H9 (cell line): ENCODE results near the gene FUT2. TPM values are rescaled to one million over a fixed set of nuclear protein-coding genes. Genes with fewer than 3 reads are reported as not detected.

Experiments
- DNase-seq: peaks from one replicate; pipeline ENCODE4 v3.0.0-alpha.2; 2017
- H2AFZ ChIP-seq: one replicate; pipeline ENCODE4 v1.6.1; 2013; ENCODE audit warnings: mild to moderate bottlenecking, low read length, control low read depth, moderate library complexity
- H2AK5ac ChIP-seq: 2 replicates; pipeline ENCODE4 v1.6.1; 2013; ENCODE audit warnings: low read length, control low read depth, mixed read lengths; ENCODE audit not compliant: insufficient read length
- H2BK120ac ChIP-seq: one replicate; pipeline ENCODE4 v1.6.1; 2013; ENCODE audit warnings: low read depth, mild to moderate bottlenecking, low read length, control low read depth, inconsistent platforms; ENCODE audit not compliant: poor library complexity, severe bottlenecking
- H2BK12ac ChIP-seq: 2 replicates; pipeline ENCODE4 v1.6.1; 2013; ENCODE audit warnings: low read length, control low read depth, mixed read lengths, low read depth; ENCODE audit not compliant: insufficient read length
- H2BK15ac ChIP-seq: 2 replicates; pipeline ENCODE4 v1.6.1; 2013; ENCODE audit warnings: low read depth, low read length, control low read depth
- H2BK20ac ChIP-seq: one replicate; pipeline ENCODE4 v1.6.1; 2013; ENCODE audit warnings: low read depth, mild to moderate bottlenecking, low read length, control low read depth, inconsistent platforms; ENCODE audit not compliant: poor library complexity, severe bottlenecking
- H2BK5ac ChIP-seq: 2 replicates; pipeline ENCODE4 v1.6.1; 2013; ENCODE audit warnings: low read length, control low read depth, mixed read lengths; ENCODE audit not compliant: insufficient read length
- H3K14ac ChIP-seq: 2 replicates; pipeline ENCODE4 v1.6.1; 2013; ENCODE audit warnings: low read length, control low read depth; ENCODE audit not compliant: insufficient read depth
- H3K18ac ChIP-seq: 2 replicates; pipeline ENCODE4 v1.6.1; 2013; ENCODE audit warnings: low read depth, mild to moderate bottlenecking, mixed read lengths, low read length, control low read depth; ENCODE audit not compliant: insufficient read length
- H3K23ac ChIP-seq: 2 replicates; pipeline ENCODE4 v1.6.1; 2013; ENCODE audit warnings: low read length, control low read depth, mixed read lengths, low read depth; ENCODE audit not compliant: insufficient read length
- H3K23me2 ChIP-seq: 2 replicates; pipeline ENCODE4 v1.6.1; 2013; ENCODE audit warnings: low read depth, mild to moderate bottlenecking, mixed read lengths, low read length, control low read depth; ENCODE audit not compliant: insufficient read length, poor library complexity, severe bottlenecking
- H3K27ac ChIP-seq: 2 replicates; pipeline ENCODE4 v1.5.1; 2013; ENCODE audit warnings: low read length, control low read depth, mixed read lengths, low read depth; ENCODE audit not compliant: insufficient read length
- H3K27me3 ChIP-seq: 2 replicates; pipeline ENCODE4 v1.6.1; 2013; ENCODE audit warnings: low read length, control low read depth, inconsistent platforms; ENCODE audit not compliant: insufficient read depth
- H3K4ac ChIP-seq: 2 replicates; pipeline ENCODE4 v1.6.1; 2013; ENCODE audit warnings: low read depth, mild to moderate bottlenecking, control low read depth, inconsistent platforms, low read length, moderate library complexity
- H3K4me1 ChIP-seq: 2 replicates; pipeline ENCODE4 v1.6.1; 2013; ENCODE audit warnings: low read length, control low read depth, inconsistent platforms; ENCODE audit not compliant: insufficient read depth
- H3K4me2 ChIP-seq: 2 replicates; pipeline ENCODE4 v1.6.1; 2013; ENCODE audit warnings: low read length, control low read depth, mixed read lengths; ENCODE audit not compliant: insufficient read length, insufficient read depth
- H3K56ac ChIP-seq: 2 replicates; pipeline ENCODE4 v1.6.1; 2013; ENCODE audit warnings: low read depth, mild to moderate bottlenecking, mixed read lengths, low read length, control low read depth; ENCODE audit not compliant: insufficient read length
- H3K79me1 ChIP-seq: 2 replicates; pipeline ENCODE4 v1.6.1; 2013; ENCODE audit warnings: low read depth, mild to moderate bottlenecking, moderate library complexity, low read length, control low read depth, inconsistent platforms; ENCODE audit not compliant: insufficient read depth, poor library complexity, severe bottlenecking
- H3K79me2 ChIP-seq: 2 replicates; pipeline ENCODE4 v1.6.1; 2013; ENCODE audit warnings: low read length, control low read depth, inconsistent platforms; ENCODE audit not compliant: insufficient read depth
- H3K9ac ChIP-seq: 2 replicates; pipeline ENCODE4 v1.6.1; 2013; ENCODE audit warnings: low read length, control low read depth, mixed read lengths; ENCODE audit not compliant: insufficient read length; ENCODE audit errors: extremely low read depth
- H3K9me3 ChIP-seq: one replicate; pipeline ENCODE4 v1.6.1; 2013; ENCODE audit warnings: low read depth, low read length, inconsistent platforms; ENCODE audit not compliant: control insufficient read depth
- H3T11ph ChIP-seq: one replicate; pipeline ENCODE4 v1.6.1; 2013; ENCODE audit warnings: mild to moderate bottlenecking, low read length, control low read depth, inconsistent platforms
- H4K20me1 ChIP-seq: one replicate; pipeline ENCODE4 v1.6.1; 2013; ENCODE audit not compliant: control insufficient read depth, insufficient read length, insufficient read depth
- H4K5ac ChIP-seq: 2 replicates; pipeline ENCODE4 v1.6.1; 2013; ENCODE audit warnings: low read depth, mild to moderate bottlenecking, mixed read lengths, low read length, control low read depth; ENCODE audit not compliant: insufficient read length
- H4K8ac ChIP-seq: replicated peaks from 2 replicates; pipeline ENCODE4 v1.6.1; 2013; ENCODE audit warnings: low read length, control low read depth, mixed read lengths, low read depth; ENCODE audit not compliant: insufficient read length
- H4K91ac ChIP-seq: 2 replicates; pipeline ENCODE4 v1.6.1; 2013; ENCODE audit warnings: low read depth, mild to moderate bottlenecking, moderate library complexity, mixed read lengths, low read length, control low read depth; ENCODE audit not compliant: insufficient read length
- H3K27ac Mint-ChIP-seq, 3 experiments: 2 replicates in 2 of 3; 3 replicates in 1 of 3; pipeline ENCODE4 v1.8.0; 2020 to 2021; ENCODE audit warnings: mixed read lengths in 3 of 3, mild to moderate bottlenecking in 1 of 3, moderate library complexity in 1 of 3
- H3K27me3 Mint-ChIP-seq: 2 replicates; pipeline ENCODE4 v1.8.0; 2021; ENCODE audit warnings: low read depth, mild to moderate bottlenecking, moderate library complexity, mixed read lengths
- H3K36me3 Mint-ChIP-seq, 3 experiments: 2 replicates in 2 of 3; 3 replicates in 1 of 3; pipeline ENCODE4 v1.8.0; 2020 to 2021; ENCODE audit warnings: low read depth in 3 of 3, mixed read lengths in 3 of 3; ENCODE audit not compliant: insufficient read depth in 1 of 3
- H3K4me1 Mint-ChIP-seq, 2 experiments: 2 replicates each; pipeline ENCODE4 v1.8.0; 2020; ENCODE audit warnings: mixed read lengths in 2 of 2
- H3K4me3 Mint-ChIP-seq, 2 experiments: 2 replicates in 1 of 2; 3 replicates in 1 of 2; pipeline ENCODE4 v1.8.0; 2020 to 2021; ENCODE audit warnings: mild to moderate bottlenecking in 2 of 2, mixed read lengths in 2 of 2, moderate library complexity in 1 of 2
- H3K9me3 Mint-ChIP-seq, 2 experiments: 2 replicates in 1 of 2; 3 replicates in 1 of 2; pipeline ENCODE4 v1.8.0; 2020; ENCODE audit warnings: mild to moderate bottlenecking in 2 of 2, mixed read lengths in 2 of 2, moderate library complexity in 1 of 2
- WGBS: extraction: QIAGEN DNeasy Blood & Tissue Kit; methylation state at CpG from one replicate; pipeline ENCODE4 v1.1.7; 2013; ENCODE audit warnings: missing lambda C conversion rate, low lambda C conversion rate, mixed read lengths; ENCODE audit not compliant: insufficient read length; ENCODE audit errors: extremely low coverage; 5-methylcytosine and 5-hydroxymethylcytosine counted together
- total RNA-seq: library from RNA; stranded (reverse); gene quantifications from 2 replicates; pipeline ENCODE4 v1.2.1, GENCODE V29; 2021
- TF ChIP-seq, protein P1 (sequence below): fragments of 200-600 bp; sonication (generic); conservative IDR thresholded peaks from 3 replicates; pipeline ENCODE4 v1.8.0; 2021; ENCODE audit warnings: antibody characterized with exemption, mild to moderate bottlenecking

Gene FUT2
- total RNA-seq, 1 experiment from 2014 or later = 11.4 TPM

DNA sequence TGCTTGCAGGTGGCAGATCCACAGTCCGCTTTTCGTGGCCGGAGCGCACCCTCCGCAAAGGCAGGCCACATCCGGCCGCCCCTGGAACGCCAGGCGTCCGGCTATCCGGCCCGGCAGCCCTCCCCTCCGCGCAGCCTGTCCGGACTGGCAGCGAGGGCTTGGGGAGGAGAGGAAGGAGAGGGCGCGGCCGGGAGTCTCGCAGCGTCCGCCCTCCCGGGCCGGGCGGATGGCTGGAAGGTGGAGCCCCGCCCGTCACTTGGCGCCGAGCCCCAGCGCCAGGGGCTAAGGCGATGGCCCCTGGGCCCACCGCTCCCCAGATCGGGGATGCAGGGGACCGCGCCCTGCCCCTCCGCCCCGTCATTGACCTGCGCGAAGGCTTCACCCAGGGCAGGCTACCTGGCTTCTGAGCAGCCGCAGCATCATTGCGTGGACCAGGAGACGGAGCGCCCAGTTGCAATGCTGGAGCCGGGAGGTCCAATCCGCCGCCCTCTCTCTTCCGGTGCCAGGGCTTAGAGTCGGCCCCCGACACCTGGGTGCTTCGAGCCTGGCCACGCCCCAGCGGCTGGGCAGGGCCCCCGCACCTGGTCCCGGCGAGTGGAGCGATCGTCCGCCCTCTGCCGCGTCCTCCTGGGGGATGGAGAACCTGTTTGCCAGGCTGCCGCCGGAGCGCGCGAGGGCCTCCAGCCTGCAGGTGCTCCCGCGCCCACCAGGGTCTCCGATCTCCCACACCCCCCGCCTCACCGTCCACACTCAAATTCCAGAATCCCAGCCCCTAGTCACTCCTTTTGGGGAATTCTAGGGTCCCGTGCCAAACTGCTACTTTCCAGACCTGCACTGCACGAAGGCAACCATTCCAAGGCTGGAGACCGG is 57.0 kb downstream of the FUT2 start, which contains the start of gene FUT1:
Gene FUT1 (minus strand): TSS at position 146 of the 870 bp plus-strand sequence. CDS start 1,360 bp downstream, outside the sequence.
- Histone ChIP-seq H3K23me2 (peaks cover 8% of the 10 kb centered on the region), H3K79me2 (peaks cover 4% of the 10 kb centered on the region; the same call in 1 of the 2 replicates), H3K18ac (peak within 1 kb of the TSS; percentile 82), H3K27me3 (no peaks in the 10 kb centered on the region), H3K4me2 (peak within 1 kb of the TSS; percentile 97), H4K5ac (no peak within 1 kb of the TSS), H4K91ac (no peak within 1 kb of the TSS), H3K14ac (peak within 1 kb of the TSS; percentile 81), H2AFZ (no peak within 1 kb of the TSS), H2AK5ac (no peak within 1 kb of the TSS), H2BK5ac (no peak within 1 kb of the TSS), H3K56ac (no peak within 1 kb of the TSS), H2BK12ac (no peak within 1 kb of the TSS), H2BK20ac (no peak within 1 kb of the TSS), H3T11ph (no peak within 1 kb of the TSS), H3K27ac (no peak within 1 kb of the TSS), H2BK15ac (no peak within 1 kb of the TSS), H3K9ac (peak within 1 kb of the TSS; percentile 67), H3K9me3 (no peaks in the 10 kb centered on the region), H2BK120ac (no peak within 1 kb of the TSS), H3K4ac (no peak within 1 kb of the TSS), H3K23ac (no peak within 1 kb of the TSS), H3K79me1 (peaks cover 6% of the 10 kb centered on the region), H4K8ac (no peak within 1 kb of the TSS), H3K4me1 (peaks cover 12% of the 10 kb centered on the region; the same call in 1 of the 2 replicates), H4K20me1 (no peaks in the 10 kb centered on the region)
- Mint-ChIP-seq H3K27ac (peak within 1 kb of the TSS; percentile 82 to 93 (median 88); a peak in 5 of 7 replicates), H3K27me3 (peaks cover 10% of the 10 kb centered on the region), H3K4me1 (peaks cover 34 to 53% of the 10 kb centered on the region in 2 experiments), H3K4me3 (peak within 1 kb of the TSS; percentile 84 to 94), H3K36me3 (peaks cover 21 to 31% (median 30%) of the 10 kb centered on the region in 3 experiments; a peak in 6 of 7 replicates), H3K9me3 (no peaks in the 10 kb centered on the region; a peak in 1 of 5 replicates)
- WGBS = no CpG with 5 or more reads among the region's 73 CpGs
- TF ChIP-seq, protein P1, sequence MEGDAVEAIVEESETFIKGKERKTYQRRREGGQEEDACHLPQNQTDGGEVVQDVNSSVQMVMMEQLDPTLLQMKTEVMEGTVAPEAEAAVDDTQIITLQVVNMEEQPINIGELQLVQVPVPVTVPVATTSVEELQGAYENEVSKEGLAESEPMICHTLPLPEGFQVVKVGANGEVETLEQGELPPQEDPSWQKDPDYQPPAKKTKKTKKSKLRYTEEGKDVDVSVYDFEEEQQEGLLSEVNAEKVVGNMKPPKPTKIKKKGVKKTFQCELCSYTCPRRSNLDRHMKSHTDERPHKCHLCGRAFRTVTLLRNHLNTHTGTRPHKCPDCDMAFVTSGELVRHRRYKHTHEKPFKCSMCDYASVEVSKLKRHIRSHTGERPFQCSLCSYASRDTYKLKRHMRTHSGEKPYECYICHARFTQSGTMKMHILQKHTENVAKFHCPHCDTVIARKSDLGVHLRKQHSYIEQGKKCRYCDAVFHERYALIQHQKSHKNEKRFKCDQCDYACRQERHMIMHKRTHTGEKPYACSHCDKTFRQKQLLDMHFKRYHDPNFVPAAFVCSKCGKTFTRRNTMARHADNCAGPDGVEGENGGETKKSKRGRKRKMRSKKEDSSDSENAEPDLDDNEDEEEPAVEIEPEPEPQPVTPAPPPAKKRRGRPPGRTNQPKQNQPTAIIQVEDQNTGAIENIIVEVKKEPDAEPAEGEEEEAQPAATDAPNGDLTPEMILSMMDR = peak; percentile 53
- peak; percentile 97 for DNase-seq
